HG03159 (cell line): ENCODE measurements around the gene SIK2.
"Not testable (repeated sequence)": the region's sequence is repeated elsewhere in the genome, so short reads cannot be mapped to it uniquely, and the experiment has no call there.

Experiments used
- ATAC-seq: cut with Tn5 transposase; IDR thresholded peaks from one replicate; pipeline ENCODE4 v1.9.1; 2021; ENCODE audit warnings: mild to moderate bottlenecking, moderate library complexity; ENCODE audit not compliant: unreplicated experiment

The SIK2 gene

DNA sequence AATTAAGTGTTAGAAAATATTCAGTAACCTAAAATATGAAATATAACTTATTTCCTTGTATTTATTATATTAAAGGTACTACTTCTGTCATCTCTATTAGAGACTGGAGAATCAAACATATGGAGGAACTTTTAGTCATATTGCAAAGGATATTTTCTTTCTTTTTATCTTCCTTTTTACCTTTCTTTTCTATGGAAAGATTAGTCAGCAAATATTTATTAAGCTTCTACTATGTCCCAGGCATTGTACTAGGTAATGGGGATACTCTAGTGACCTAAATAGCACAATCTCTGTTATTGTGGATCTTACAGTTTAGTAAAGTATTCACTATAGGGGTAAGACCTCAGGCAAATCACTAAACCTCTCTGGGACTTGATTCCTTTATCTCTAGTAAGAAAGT is 18.3 kb downstream of the SIK2 start:
- ATAC-seq = no peak

DNA sequence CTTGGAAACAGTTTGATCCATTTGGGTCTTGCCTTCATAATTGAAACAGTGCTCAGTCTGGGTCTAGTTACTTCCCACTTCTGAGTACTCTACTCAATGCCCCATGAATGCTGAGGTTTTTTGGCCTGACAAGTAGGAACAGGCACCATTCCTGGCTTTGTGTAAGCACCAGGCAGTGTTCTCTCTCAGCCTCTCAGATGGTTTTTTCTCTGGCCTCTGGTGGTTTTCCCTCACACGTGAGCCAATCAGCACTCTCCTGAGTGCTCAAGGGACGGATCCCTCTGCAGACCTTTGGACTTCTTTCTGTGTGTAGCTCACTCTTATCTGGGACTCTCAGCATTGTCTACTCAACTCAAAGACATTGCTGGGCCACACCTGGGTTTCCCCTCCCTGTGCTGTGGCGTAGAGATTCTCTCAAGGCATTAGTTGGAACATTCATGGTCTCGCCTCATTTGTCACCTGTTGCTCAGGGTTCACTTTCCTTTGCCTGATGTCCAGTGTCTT is 21.3 kb downstream of the SIK2 start:
- no peak for ATAC-seq

DNA sequence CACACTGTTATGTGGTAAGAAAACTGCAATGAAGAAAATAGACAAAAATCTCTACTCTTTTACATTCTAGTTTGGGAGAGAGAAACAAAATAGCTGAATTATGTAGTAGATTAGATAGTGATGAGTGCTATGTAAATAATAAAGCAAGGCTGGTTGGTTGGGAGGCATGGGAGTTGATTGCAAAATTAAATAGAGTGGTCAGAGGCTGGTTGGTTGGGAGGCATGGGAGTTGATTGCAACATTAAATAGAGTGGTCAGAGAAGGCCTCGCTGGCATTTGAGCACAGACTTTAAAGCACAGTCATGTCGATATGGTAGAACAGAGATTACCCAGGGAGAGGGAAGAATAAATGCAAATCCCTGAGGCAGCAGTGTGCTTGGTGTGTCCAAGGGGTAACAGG is 22.4 kb downstream of the SIK2 start:
- ATAC-seq = no peak

GRCh38 chr11:111627591-111627990 is 25.3 kb downstream of the SIK2 start:
- ATAC-seq = no peak

DNA sequence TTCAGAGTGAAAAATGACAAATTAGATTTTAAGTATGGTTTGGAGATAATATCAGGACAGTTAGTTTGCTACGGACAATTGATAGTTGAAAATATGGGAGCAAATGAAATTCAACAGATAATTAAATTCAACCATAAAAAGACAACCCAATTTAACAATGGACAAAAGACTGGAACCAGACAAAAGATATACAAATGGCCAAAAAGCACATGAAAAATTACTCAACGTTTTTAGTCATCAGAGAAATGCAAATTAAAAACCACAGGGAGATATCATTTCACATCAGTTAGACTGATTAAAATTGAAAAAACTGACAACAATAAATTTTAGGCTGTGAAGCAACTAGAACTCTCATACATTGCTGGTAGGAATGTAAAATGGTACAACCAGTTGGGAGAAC is 27.2 kb downstream of the SIK2 start:
- ATAC-seq = no peak

DNA sequence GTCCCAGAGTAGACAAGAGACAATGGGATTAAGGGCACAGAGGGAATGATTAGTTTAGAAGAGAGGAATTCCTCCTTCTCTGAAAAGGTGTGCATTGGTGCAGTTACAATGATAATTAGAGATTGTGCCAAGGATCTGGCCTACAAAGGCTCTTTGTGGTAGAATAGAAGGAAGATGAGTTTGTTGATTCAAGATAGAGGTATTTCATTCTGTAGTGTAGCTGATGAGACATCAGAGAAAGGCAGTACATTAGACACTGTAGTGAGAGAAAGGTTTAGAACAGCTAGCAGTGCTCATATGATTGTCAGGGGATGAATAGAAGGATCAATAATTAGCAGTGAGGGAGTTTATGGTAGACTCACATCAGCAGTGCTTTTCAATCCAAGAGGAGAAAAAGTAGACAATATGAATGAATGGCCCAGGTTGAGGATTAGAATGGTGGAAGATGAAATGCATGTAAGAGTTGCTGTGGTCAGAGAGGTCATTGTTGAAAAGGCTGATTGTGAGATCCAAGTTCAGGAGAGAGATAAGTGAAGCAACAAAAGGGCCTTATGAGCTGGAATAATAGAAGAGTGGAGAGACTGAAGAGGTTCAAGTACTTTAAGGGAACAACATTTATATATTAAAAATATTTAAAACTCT is 28.9 kb downstream of the SIK2 start:
- no peak for ATAC-seq

DNA sequence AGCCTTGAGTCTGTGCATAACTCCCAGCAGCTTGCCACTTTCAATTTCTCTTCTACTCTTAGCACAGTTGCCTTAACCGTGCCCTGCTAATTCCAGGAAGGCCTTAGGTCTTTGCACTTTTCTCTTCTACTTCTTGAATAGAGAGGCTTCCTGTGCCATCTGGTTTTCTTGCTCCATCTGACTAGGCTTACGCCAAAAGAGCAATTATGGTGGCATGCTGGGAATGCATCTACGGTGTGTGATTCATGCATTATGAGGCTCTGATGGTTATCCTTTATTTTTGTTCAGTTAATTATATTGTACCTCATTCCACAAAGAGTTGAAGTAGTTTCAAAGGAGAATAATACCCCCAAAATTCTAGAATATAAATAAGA is 29.4 kb downstream of the SIK2 start:
- no peak for ATAC-seq

DNA sequence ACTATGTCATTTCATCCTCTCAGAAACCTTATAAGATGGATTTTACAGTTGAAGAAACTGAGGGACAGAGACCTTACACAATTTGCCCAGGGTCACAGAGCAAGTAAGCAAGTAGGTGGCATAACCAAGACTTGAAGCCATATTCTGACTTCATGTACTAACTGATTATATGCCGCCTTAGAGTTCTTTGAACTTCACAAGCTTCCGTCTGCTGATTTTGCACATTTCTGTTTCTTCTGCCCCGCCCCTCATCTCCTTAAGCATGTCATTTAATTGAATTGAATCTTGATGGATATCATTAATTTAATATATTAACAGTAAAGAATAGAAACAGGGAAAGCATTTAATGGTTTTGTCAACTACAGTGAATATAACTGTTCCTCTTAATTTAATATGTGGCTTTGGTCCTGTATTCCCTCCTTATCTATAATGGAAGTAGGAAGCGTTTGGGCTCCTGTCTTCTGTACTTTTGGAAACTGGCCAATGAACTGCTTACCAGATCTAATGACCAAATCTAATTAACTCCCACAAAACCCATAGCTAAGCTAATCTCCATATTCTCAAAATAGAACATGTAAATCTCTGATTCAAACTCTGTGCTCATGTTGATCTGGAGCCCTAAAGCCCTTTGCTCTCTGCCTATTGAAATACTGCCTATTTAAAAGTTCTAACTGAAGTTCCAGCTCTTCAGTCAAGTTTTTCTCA is 30.4 kb downstream of the SIK2 start:
- no peak for ATAC-seq

GRCh38 chr11:111633248-111633647 is 31.0 kb downstream of the SIK2 start:
- no peak for ATAC-seq

DNA sequence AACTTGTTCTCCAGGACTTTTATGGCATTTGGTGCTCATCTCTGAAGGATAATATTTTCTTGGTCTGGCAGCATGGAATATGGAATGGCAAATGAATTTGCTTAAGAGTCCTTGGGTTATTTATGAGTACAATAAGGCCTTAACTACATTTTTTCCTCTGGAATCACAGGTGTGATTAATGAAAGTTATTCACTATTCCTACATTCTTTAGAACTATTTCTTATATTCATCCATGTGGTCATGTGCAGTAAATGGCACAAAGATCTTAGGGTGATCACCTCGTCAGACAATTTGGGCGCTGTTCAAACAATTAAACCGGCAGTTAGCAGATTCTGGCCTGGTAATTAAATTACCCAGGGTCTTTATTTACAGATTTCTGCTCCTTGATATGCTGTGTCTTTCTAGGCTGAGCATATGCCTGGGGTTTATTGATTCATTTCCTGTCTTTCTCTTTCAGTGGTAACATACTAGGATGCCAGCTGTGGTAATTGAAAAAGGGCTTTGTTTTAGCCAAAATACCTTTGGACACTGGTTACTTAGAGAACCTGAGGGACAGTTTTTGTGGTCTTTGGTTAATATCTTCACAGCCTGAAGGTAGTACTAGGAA is 31.6 kb downstream of the SIK2 start:
- ATAC-seq = no peak

GRCh38 chr11:111634981-111635705 is 32.9 kb downstream of the SIK2 start:
- ATAC-seq = no peak

DNA sequence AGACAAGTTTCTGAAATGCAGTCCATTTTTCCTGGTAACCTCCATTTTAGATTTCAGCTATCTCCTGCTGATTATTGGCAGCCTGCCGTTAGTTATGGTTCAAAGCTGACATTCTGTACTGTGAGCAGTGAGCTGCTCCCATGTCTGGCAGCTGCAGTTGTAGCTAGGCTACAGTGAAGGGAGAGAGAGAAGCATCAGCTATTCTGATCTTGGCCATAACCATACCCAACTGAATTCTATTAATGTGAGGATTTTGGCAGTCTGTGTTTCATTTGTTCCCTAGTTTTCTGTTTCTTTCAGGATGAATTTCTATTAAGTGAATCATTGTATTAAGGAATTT is 33.4 kb downstream of the SIK2 start:
- ATAC-seq = no peak

- ATAC-seq = no peak
Observed at GRCh38 chr11:111637885-111638284, 35.6 kb downstream of the SIK2 start.

DNA sequence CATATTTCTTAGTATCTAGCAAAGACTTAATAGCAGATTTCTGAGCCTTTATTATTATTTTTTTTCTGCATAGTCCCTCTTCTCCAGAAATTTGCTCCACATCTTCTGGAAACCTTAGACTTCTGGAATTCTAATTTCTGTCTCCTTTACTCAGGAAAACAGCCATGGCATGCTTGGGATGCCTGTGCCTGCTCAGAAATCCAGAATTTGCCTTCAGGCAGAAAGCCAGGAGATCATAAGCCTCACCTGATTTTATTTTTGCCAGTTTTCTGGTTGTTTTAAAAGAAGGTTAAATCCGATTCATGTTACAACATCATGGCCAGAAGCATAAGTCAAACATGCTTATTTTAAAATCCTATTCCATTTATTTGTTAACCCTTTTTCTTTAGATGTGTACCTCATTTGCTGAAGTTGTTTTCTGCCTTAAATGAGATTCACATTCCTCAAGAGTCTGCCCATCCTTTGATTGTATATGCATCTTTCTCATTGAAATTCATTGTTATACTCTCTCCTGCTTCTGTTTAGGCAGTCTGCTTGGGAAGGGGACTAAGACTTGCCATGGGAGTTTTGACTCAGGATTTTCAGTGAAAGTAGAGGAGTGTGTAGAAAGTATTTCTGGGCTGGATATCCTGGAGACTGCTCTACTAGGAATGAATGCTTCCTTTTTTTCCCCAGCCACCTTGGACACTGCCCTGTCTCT is 37.1 kb downstream of the SIK2 start:
- no peak for ATAC-seq

DNA sequence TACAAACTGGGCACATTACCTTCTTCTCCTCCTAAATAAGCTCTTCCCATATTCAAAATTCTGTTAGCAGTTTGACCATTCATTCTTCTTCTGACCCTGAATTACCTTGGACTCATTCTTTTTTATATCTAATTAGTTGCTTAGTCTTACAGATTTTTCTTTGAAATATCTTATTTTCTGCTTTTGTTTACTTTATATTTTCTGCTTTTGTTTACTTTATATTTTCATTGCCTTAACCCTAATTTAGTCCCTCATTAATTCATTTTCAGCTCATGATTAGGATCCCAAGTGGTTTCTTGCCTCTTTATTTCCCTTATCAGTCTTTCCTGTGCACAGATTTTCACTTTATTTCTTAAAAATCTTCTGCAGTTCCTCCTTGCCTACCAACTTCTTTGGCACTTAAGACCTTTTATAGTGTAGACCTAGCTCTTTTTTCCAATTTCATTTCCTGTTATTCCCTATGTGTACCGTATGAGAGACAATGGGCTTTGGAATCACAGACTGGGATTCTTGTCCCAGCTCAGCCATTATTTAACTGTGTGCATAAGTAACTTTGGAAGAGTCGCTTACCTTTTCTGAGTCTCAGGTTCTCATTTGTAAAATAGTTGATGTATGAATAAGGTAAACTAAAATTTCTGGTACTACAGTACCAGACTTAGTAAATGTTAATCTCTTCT is 39.2 kb downstream of the SIK2 start:
- ATAC-seq = no peak

DNA sequence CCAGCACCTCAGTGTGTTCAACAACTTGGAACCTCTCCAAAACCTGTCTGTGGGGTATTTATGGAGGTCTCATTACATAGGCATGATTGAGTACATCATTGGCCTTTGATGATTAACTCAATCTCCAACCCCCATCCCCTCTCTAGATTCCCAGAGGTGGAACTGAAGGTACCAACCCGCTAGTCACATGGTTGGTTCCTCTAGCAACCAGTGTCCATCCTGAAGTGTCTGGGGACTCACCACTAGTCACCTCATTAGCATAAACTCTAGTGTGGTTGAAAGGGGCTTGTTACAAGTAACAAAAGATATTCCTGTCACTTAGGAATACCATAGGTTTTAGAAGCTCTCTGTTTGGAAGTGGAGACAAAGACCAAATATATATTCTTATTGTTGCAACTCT is 40.3 kb downstream of the SIK2 start:
- no peak for ATAC-seq

DNA sequence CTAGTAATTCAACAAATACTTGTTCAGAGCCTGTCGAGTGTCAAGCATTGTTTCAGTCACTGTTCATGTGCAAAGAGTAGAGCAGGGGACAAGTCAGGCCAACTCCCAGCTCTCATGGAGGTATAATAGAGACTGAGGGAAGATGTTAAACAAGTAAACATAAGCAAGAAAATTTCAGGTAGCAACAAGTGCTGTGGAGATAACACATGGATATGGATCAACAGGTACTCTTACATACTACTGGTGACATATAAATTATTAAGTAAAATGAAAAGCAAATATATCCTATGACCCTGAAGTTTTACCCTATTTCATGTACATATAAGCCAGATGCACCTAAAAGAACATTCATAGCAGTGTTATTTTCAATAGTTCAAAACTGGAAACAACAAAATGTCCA is 42.7 kb downstream of the SIK2 start:
- no peak for ATAC-seq

DNA sequence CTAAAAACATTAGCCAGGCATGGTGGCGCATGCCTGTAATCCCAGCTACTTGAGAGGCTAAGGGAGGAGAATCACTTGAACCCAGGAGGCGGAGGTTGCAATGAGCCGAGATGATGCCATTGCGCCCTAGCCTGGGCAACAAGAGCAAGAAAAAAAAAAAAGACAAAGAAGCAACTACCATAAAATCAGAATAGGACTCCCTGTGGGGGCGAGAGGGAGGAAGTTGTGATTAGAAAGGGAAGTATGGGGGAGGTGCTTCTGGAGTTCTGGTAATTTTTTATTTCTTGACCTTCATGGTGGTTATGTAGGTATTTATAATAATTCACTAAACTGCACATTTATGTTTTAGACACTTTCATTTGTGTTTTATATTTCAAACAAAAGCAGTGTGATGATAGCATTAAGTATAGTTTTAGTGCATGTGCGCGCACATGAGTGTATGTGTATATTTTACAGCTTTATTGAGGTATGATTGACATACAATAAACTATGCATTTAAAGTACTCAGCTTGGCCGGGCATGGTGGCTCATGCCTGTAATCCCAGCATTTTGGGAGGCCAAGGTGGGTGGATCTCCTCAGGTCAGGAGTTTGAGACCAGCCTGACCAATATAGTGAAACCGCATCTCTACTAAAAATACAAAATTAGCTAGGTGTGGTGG is 43.5 kb downstream of the SIK2 start:
- ATAC-seq = no peak

DNA sequence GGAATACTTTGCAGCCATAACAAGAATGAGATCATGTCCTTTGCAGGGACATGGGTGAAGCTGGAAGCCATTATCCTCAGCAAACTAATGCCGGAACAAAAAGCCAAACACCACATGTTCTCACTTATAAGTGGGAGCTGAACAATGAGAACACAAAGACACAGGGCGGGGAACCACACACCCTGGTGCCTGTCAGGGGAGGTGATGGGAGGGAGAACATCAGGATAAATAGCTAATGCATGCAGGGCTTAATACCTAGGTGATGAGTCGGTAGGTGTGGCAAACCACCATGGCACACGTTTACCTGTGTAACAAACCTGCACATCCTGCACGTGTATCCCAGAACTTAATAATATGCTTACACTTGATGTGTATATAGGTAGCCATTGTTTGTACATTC is 49.1 kb downstream of the SIK2 start:
- not testable (repeated sequence) for ATAC-seq

GRCh38 chr11:111652184-111652583 is 49.9 kb downstream of the SIK2 start:
- no peak for ATAC-seq
